GM23338 (cell line): Measurements from ENCODE around the gene KCNK5.
A peak's percentile ranks its signal among the peaks of the same experiment; 100 is the strongest.

ENCODE experiments used
- CREB1 ChIP-seq: fragments of 250-450 bp; sonication (Bioruptor Pico); IDR thresholded peaks from 2 replicates; pipeline ENCODE4 v1.5.0; 2020; ENCODE audit warnings: low read depth, mild to moderate bottlenecking, moderate library complexity
- EZH2 ChIP-seq: fragments of 200-600 bp; sonication (generic); IDR thresholded peaks from one replicate; pipeline ENCODE4 v1.8.0; 2017; ENCODE audit warnings: antibody characterized with exemption, mild to moderate bottlenecking, low read depth; ENCODE audit not compliant: unreplicated experiment
- EZH2phosphoT487 ChIP-seq: fragments of 200-600 bp; sonication (generic); IDR thresholded peaks from one replicate; pipeline ENCODE4 v1.8.1; 2018; ENCODE audit warnings: antibody characterized with exemption; ENCODE audit not compliant: unreplicated experiment
- JUNB ChIP-seq: IDR thresholded peaks from one replicate; pipeline ENCODE4 v1.6.1; 2016; ENCODE audit warnings: antibody characterized with exemption; ENCODE audit not compliant: unreplicated experiment
- POLR2AphosphoS5 ChIP-seq: IDR thresholded peaks from 2 replicates; pipeline ENCODE4 v1.6.1; 2016; ENCODE audit warnings: antibody characterized with exemption, low read depth
- STAT1 ChIP-seq: IDR thresholded peaks from one replicate; pipeline ENCODE4 v1.6.1; 2016; ENCODE audit warnings: antibody characterized with exemption; ENCODE audit not compliant: unreplicated experiment
- ZNF114 ChIP-seq: fragments of 250-450 bp; sonication (Bioruptor Pico); IDR thresholded peaks from 2 replicates; pipeline ENCODE4 v1.5.0; 2020; ENCODE audit warnings: mild to moderate bottlenecking, moderate library complexity
- TF ChIP-seq, protein P1 (sequence below), 2 experiments: fragments of 200-600 bp in 1 of 2; sonication (generic) in 1 of 2; conservative IDR thresholded peaks; 2 replicates each; pipeline versions ENCODE4 v1.5.1 to v1.6.1; 2016 to 2017; ENCODE audit warnings: antibody characterized with exemption in 2 of 2, low read depth in 2 of 2, mild to moderate bottlenecking in 2 of 2, moderate library complexity in 1 of 2
- TF ChIP-seq, protein P2 (sequence below): IDR thresholded peaks from one replicate; pipeline ENCODE4 v1.6.1; 2018; ENCODE audit warnings: antibody characterized with exemption; ENCODE audit not compliant: unreplicated experiment

GRCh38 chr6:39189915-39190544 is 39.2 kb downstream of the KCNK5 start:
- TF ChIP-seq, protein P1, sequence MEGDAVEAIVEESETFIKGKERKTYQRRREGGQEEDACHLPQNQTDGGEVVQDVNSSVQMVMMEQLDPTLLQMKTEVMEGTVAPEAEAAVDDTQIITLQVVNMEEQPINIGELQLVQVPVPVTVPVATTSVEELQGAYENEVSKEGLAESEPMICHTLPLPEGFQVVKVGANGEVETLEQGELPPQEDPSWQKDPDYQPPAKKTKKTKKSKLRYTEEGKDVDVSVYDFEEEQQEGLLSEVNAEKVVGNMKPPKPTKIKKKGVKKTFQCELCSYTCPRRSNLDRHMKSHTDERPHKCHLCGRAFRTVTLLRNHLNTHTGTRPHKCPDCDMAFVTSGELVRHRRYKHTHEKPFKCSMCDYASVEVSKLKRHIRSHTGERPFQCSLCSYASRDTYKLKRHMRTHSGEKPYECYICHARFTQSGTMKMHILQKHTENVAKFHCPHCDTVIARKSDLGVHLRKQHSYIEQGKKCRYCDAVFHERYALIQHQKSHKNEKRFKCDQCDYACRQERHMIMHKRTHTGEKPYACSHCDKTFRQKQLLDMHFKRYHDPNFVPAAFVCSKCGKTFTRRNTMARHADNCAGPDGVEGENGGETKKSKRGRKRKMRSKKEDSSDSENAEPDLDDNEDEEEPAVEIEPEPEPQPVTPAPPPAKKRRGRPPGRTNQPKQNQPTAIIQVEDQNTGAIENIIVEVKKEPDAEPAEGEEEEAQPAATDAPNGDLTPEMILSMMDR (conservative IDR thresholded peaks at IDR 0.05; ENCODE audit: low read depth in 2 of 2): peak; percentile 59 to 84
- no peak for TF ChIP-seq CREB1 (CRISPR knock-in tag)
- no peak for TF ChIP-seq EZH2
- no peak for TF ChIP-seq JUNB
- TF ChIP-seq EZH2phosphoT487: no peak
- TF ChIP-seq POLR2AphosphoS5: no peak
- TF ChIP-seq, protein P2, sequence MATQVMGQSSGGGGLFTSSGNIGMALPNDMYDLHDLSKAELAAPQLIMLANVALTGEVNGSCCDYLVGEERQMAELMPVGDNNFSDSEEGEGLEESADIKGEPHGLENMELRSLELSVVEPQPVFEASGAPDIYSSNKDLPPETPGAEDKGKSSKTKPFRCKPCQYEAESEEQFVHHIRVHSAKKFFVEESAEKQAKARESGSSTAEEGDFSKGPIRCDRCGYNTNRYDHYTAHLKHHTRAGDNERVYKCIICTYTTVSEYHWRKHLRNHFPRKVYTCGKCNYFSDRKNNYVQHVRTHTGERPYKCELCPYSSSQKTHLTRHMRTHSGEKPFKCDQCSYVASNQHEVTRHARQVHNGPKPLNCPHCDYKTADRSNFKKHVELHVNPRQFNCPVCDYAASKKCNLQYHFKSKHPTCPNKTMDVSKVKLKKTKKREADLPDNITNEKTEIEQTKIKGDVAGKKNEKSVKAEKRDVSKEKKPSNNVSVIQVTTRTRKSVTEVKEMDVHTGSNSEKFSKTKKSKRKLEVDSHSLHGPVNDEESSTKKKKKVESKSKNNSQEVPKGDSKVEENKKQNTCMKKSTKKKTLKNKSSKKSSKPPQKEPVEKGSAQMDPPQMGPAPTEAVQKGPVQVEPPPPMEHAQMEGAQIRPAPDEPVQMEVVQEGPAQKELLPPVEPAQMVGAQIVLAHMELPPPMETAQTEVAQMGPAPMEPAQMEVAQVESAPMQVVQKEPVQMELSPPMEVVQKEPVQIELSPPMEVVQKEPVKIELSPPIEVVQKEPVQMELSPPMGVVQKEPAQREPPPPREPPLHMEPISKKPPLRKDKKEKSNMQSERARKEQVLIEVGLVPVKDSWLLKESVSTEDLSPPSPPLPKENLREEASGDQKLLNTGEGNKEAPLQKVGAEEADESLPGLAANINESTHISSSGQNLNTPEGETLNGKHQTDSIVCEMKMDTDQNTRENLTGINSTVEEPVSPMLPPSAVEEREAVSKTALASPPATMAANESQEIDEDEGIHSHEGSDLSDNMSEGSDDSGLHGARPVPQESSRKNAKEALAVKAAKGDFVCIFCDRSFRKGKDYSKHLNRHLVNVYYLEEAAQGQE: no peak
- TF ChIP-seq ZNF114 (CRISPR knock-in tag): no peak
- no peak for TF ChIP-seq STAT1
